ENCODE measurements around the gene SRRT.
"Not testable (repeated sequence)": the region's sequence is repeated elsewhere in the genome, so short reads cannot be mapped to it uniquely, and the experiment has no call there.

The SRRT gene

GRCh38 chr7:100874577-100875355 lies at the start of gene SRRT:
Gene SRRT, plus strand, starts transcription at chr7:100875103. Its CDS starts 488 bp downstream, at chr7:100875591.
- DNase-seq = peak; percentile 97 to 98

- DNase-seq = no peak
These were observed 49.7 kb upstream of the SRRT start for GRCh38 chr7:100825215-100825671.

GRCh38 chr7:100825751-100826513 lies 49.0 kb upstream of the SRRT start:
- no peak for DNase-seq

GRCh38 chr7:100826514-100827329 lies 48.2 kb upstream of the SRRT start:
- no peak for DNase-seq

- DNase-seq = no peak
These were observed 47.3 kb upstream of the SRRT start, which contains the start of gene EPHB4 for GRCh38 chr7:100827330-100828226. Gene EPHB4, minus strand, starts transcription at chr7:100827523. Its CDS starts 493 bp downstream, at chr7:100827030.

- DNase-seq = no peak
These were observed 45.7 kb upstream of the SRRT start for GRCh38 chr7:100829150-100829716.

- DNase-seq = no peak
These were observed 44.5 kb upstream of the SRRT start for GRCh38 chr7:100830396-100830795.

- no peak for DNase-seq
These were observed 42.6 kb upstream of the SRRT start for GRCh38 chr7:100832281-100832633.

- DNase-seq = no peak
These were observed 38.7 kb upstream of the SRRT start for GRCh38 chr7:100835903-100836811.

- DNase-seq = no peak
These were observed 38.1 kb upstream of the SRRT start for GRCh38 chr7:100836812-100837098.

- DNase-seq = peak; percentile 77 to 80
These were observed 37.6 kb upstream of the SRRT start for GRCh38 chr7:100837099-100837836.

- DNase-seq = no peak
These were observed 35.5 kb upstream of the SRRT start for GRCh38 chr7:100839361-100839760.

GRCh38 chr7:100840470-100841100 lies 34.3 kb upstream of the SRRT start:
- no peak for DNase-seq

- DNase-seq = no peak
These were observed 27.5 kb upstream of the SRRT start for GRCh38 chr7:100847360-100847759.

- peak; percentile 82 to 87 for DNase-seq
These were observed 22.6 kb upstream of the SRRT start, which contains the start of gene SLC12A9 for GRCh38 chr7:100852048-100852872. Gene SLC12A9, plus strand, starts transcription at chr7:100852713. Its CDS starts 1,485 bp downstream, at chr7:100854198.

GRCh38 chr7:100854146-100854895 lies 20.6 kb upstream of the SRRT start:
- DNase-seq = no peak

GRCh38 chr7:100854899-100855298 lies 20.0 kb upstream of the SRRT start:
- not testable (repeated sequence) for DNase-seq

- DNase-seq = no peak
These were observed 19.4 kb upstream of the SRRT start for GRCh38 chr7:100855515-100855914.

Measured in stimulated activated CD4-positive, alpha-beta T cell treated with anti-CD3 and anti-CD28 coated beads, Interleukin-4, amount 100 ng/mL, for 4 hours (primary cell).